AG20443 (cell line): ENCODE measurements around the gene NIPAL3.
A peak's percentile ranks its signal among the peaks of the same experiment; 100 is the strongest.

ENCODE experiments used
- DNase-seq: peaks from one replicate; pipeline ENCODE4 v3.0.0; 2012; ENCODE audit warnings: low spot score, mixed read lengths

Gene NIPAL3

GRCh38 chr1:24415334-24415909 is at the start of gene NIPAL3:
TSS of gene NIPAL3 (plus strand) at chr1:24415802. CDS start at chr1:24419548, 3,746 bp downstream.
- peak; percentile 95 for DNase-seq

- no peak for DNase-seq
Observed at GRCh38 chr1:24366707-24367106, 48.9 kb upstream of the NIPAL3 start.

GRCh38 chr1:24369199-24369598 is 46.4 kb upstream of the NIPAL3 start:
- no peak for DNase-seq

- DNase-seq: no peak
Observed at GRCh38 chr1:24369801-24370200, 45.8 kb upstream of the NIPAL3 start.

GRCh38 chr1:24373044-24373443 is 42.6 kb upstream of the NIPAL3 start:
- no peak for DNase-seq

- no peak for DNase-seq
Observed at GRCh38 chr1:24373710-24374109, 41.9 kb upstream of the NIPAL3 start.

GRCh38 chr1:24374891-24375786 is 40.5 kb upstream of the NIPAL3 start:
- DNase-seq: no peak

GRCh38 chr1:24379733-24380315 is 35.8 kb upstream of the NIPAL3 start:
- peak; percentile 43 for DNase-seq

GRCh38 chr1:24380508-24380907 is 35.1 kb upstream of the NIPAL3 start:
- DNase-seq: no peak

GRCh38 chr1:24381256-24381655 is 34.3 kb upstream of the NIPAL3 start:
- DNase-seq: no peak

GRCh38 chr1:24382165-24382577 is 33.4 kb upstream of the NIPAL3 start:
- DNase-seq: no peak

- DNase-seq: peak; percentile 18
Observed at GRCh38 chr1:24383381-24383940, 32.1 kb upstream of the NIPAL3 start.

GRCh38 chr1:24384251-24385090 is 31.1 kb upstream of the NIPAL3 start:
- peak; percentile 81 for DNase-seq

GRCh38 chr1:24385160-24385940 is 30.3 kb upstream of the NIPAL3 start:
- DNase-seq: peak; percentile 11

- DNase-seq: no peak
Observed at GRCh38 chr1:24386241-24386640, 29.4 kb upstream of the NIPAL3 start.

GRCh38 chr1:24386931-24387330 is 28.7 kb upstream of the NIPAL3 start:
- DNase-seq: no peak

GRCh38 chr1:24387636-24388175 is 27.9 kb upstream of the NIPAL3 start:
- DNase-seq: no peak

GRCh38 chr1:24388331-24388885 is 27.2 kb upstream of the NIPAL3 start:
- no peak for DNase-seq

GRCh38 chr1:24389231-24389678 is 26.3 kb upstream of the NIPAL3 start:
- DNase-seq: no peak
